SIG-M5 treated with dmso at 0.1 percent for 504 hours (cell line): ENCODE data around the gene UBXN1.

Experiments
- DNase-seq: peaks from one replicate; lab custom pipeline; 2025; ENCODE audit not compliant: unreplicated experiment; lab: John Stamatoyannopoulos, UW

The UBXN1 gene

GRCh38 chr11:62678770-62679696 is at the start of gene UBXN1:
Gene UBXN1, minus strand, starts transcription at chr11:62679073. Its CDS starts 150 bp downstream, at chr11:62678923.
- DNase-seq, result peak; percentile 89

- peak; percentile 89 for DNase-seq
These were observed 49.5 kb upstream of the UBXN1 start, which contains the start of gene TTC9C for GRCh38 chr11:62728171-62728988. Gene TTC9C, plus strand, starts transcription at chr11:62728486. Its CDS starts 363 bp downstream, at chr11:62728849.

GRCh38 chr11:62727872-62728170 is 48.9 kb upstream of the UBXN1 start:
- peak; percentile 96 for DNase-seq

- DNase-seq, result peak; percentile 98
These were observed 48.4 kb upstream of the UBXN1 start, which contains the start of gene HNRNPUL2 for GRCh38 chr11:62727165-62727871. Gene HNRNPUL2, minus strand, starts transcription at chr11:62727457. Its CDS starts 301 bp downstream, at chr11:62727156.

GRCh38 chr11:62726915-62727164 is 48.0 kb upstream of the UBXN1 start:
- no peak for DNase-seq

GRCh38 chr11:62726156-62726914 is 47.5 kb upstream of the UBXN1 start:
- no peak for DNase-seq

- DNase-seq, result no peak
These were observed 46.8 kb upstream of the UBXN1 start for GRCh38 chr11:62725646-62726045.

GRCh38 chr11:62724171-62724570 is 45.3 kb upstream of the UBXN1 start:
- no peak for DNase-seq

- DNase-seq, result peak; percentile 46
These were observed 43.1 kb upstream of the UBXN1 start for GRCh38 chr11:62721994-62722393.

GRCh38 chr11:62719302-62719978 is 40.6 kb upstream of the UBXN1 start:
- no peak for DNase-seq

GRCh38 chr11:62716816-62717215 is 37.9 kb upstream of the UBXN1 start:
- no peak for DNase-seq

GRCh38 chr11:62716206-62716605 is 37.3 kb upstream of the UBXN1 start:
- no peak for DNase-seq

GRCh38 chr11:62715150-62716130 is 36.6 kb upstream of the UBXN1 start:
- DNase-seq, result no peak

GRCh38 chr11:62713343-62713742 is 34.5 kb upstream of the UBXN1 start:
- no peak for DNase-seq

- no peak for DNase-seq
These were observed 34.0 kb upstream of the UBXN1 start for GRCh38 chr11:62712861-62713260.

GRCh38 chr11:62712276-62712812 is 33.5 kb upstream of the UBXN1 start:
- DNase-seq, result no peak

GRCh38 chr11:62710001-62710345 is 31.1 kb upstream of the UBXN1 start:
- DNase-seq, result no peak

GRCh38 chr11:62709247-62710000 is 30.6 kb upstream of the UBXN1 start:
- peak; percentile 96 for DNase-seq
